Muscle of leg (tissue), 11 donors: ENCODE measurements around the gene KBTBD8. TPM values are rescaled to one million over a fixed set of nuclear protein-coding genes. Genes with fewer than 3 reads are reported as not detected.

Experiments used
- DNase-seq: peaks from one replicate; pipeline ENCODE4 v3.0.0; 2013
- H3K27ac ChIP-seq: one replicate; pipeline ENCODE4 v1.5.1; 2013; ENCODE audit warnings: mild to moderate bottlenecking, low read length, control low read depth
- H3K27me3 ChIP-seq: one replicate; pipeline ENCODE4 v1.6.1; 2013; ENCODE audit warnings: low read length; ENCODE audit not compliant: control insufficient read depth, insufficient read depth
- H3K36me3 ChIP-seq: one replicate; pipeline ENCODE4 v1.6.1; 2013; ENCODE audit warnings: low read length; ENCODE audit not compliant: control insufficient read depth, insufficient read depth
- H3K4me1 ChIP-seq: one replicate; pipeline ENCODE4 v1.6.1; 2013; ENCODE audit warnings: low read length; ENCODE audit not compliant: control insufficient read depth, insufficient read depth
- H3K4me3 ChIP-seq: one replicate; pipeline ENCODE4 v1.5.1; 2013; ENCODE audit warnings: low read length, control low read depth
- H3K9me3 ChIP-seq: replicated peaks from 2 replicates; pipeline ENCODE4 v1.6.1; 2013; ENCODE audit warnings: low read depth, low read length; ENCODE audit not compliant: control insufficient read depth
- WGBS: methylation state at CpG from one replicate; pipeline ENCODE4 v1.1.5; 2013; ENCODE audit warnings: missing lambda C conversion rate; ENCODE audit not compliant: insufficient coverage; 5-methylcytosine and 5-hydroxymethylcytosine counted together
- polyA plus RNA-seq, 8 donors: library from polyadenylated mRNA; unstranded; fragments of 120-200 nt; gene quantifications; one replicate each; pipeline versions ENCODE4 v1.2.1 to v1.2.3, GENCODE V29; 2013; ENCODE audit warnings: inconsistent platforms in 1 of 8, low replicate concordance in 1 of 8; ENCODE audit not compliant: insufficient read length in 8 of 8, insufficient read depth in 1 of 8
- total RNA-seq: library from RNA; stranded (reverse); fragments of 120-200 nt; gene quantifications from one replicate; pipeline ENCODE4 v1.2.4, GENCODE V29; 2013

KBTBD8 gene
- total and polyA plus RNA-seq, 9 donors, result 2.4 to 5.8 (median 3.7) TPM

DNA sequence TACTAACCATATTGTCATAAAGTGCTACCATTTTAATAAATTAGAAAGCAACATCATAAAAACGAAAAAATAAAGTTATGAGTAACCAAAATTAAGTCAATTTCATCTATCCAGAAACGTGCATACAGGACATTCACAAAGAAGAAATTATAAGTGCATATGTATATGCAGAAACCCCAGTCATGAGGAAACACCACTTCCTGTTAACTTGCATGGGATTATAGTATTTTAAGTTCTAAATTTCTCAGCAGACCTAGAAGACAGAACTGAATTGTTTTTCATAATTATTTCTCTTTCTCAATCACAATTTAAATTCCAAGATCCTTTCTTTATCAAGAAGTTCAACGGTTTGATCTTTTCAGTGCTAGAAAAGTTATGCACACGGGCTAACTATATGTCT is 1.4 kb upstream of the KBTBD8 start:
- DNase-seq, result no peak
- peaks cover 3% of the 10 kb centered on the region for H3K27me3 ChIP-seq

DNA sequence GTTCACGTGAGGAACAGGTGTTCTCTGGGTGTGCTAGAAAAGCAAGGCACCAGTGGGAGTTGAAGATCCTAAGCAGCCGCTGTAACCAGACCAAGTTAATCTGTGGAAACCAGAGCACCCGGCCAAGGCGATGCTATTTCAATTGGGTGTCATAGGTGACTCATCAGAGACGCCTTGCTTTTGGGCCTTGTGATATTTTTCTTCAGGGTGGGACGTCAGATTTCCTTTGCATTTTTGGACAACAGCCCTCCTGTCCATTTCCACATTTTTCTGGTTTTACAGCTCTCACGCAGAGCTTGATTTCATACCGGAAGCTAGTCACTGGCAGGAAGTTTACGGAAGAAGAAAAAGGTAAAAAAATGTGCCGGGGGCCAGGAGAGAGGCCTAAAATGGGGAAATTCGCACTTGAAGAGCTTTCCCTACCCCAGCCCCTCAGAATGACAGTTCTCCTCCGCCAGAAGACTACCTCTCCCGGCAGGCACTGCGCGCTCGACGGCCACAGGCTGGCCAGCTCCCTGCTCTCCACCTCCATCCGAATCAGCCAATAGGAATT is 471 bp upstream of the KBTBD8 start:
- WGBS, result 6% methylated on average over 11 of the region's 18 CpGs
- peak overlapping the region; percentile 20 for H3K4me3 ChIP-seq
- DNase-seq, result no peak
- H3K27me3 ChIP-seq, result peaks cover 3% of the 10 kb centered on the region
- H3K9me3 ChIP-seq, result no peaks in the 10 kb centered on the region
- peaks cover 12% of the 10 kb centered on the region for H3K4me1 ChIP-seq
- no peaks in the 10 kb centered on the region for H3K36me3 ChIP-seq
- H3K27ac ChIP-seq, result no peak overlapping the region

More for the DNA sequence above, 1.4 kb upstream of the KBTBD8 start:
- Histone ChIP-seq H3K4me3 (no peak overlapping the region), H3K36me3 (no peaks in the 10 kb centered on the region), H3K27ac (no peak overlapping the region), H3K9me3 (no peaks in the 10 kb centered on the region), H3K4me1 (peaks cover 12% of the 10 kb centered on the region)
- no CpG with 5 or more reads among the region's 4 CpGs for WGBS

DNA sequence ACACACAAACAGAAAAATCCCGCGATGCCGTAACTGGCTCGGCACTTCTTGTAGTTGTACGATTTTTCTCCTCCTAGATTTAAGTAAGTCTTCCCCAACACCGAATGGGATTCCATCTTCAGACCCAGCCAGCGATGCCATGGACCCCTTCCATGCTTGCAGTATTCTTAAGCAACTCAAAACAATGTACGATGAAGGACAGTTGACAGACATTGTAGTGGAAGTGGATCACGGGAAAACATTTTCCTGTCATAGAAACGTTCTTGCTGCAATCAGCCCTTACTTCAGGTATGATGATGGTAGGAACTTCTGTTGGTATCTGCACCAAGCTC is 763 bp downstream of the KBTBD8 start:
- DNase-seq, result no peak
- Histone ChIP-seq H3K4me1 (peaks cover 12% of the 10 kb centered on the region), H3K27me3 (peaks cover 3% of the 10 kb centered on the region), H3K4me3 (peak overlapping the region; percentile 80), H3K36me3 (peaks cover 4% of the 10 kb centered on the region), H3K9me3 (no peaks in the 10 kb centered on the region), H3K27ac (peak overlapping the region; percentile 18)
- WGBS, result 0% methylated on average over 5 of the region's 10 CpGs

- no CpG with 5 or more reads among the region's 2 CpGs for WGBS
- peaks cover 3% of the 10 kb centered on the region for H3K27me3 ChIP-seq
- H3K4me3 ChIP-seq, result no peak overlapping the region
- DNase-seq, result peak; percentile 30
- no peak overlapping the region for H3K27ac ChIP-seq
- peaks cover 6% of the 10 kb centered on the region for H3K36me3 ChIP-seq
- peaks cover 12% of the 10 kb centered on the region for H3K4me1 ChIP-seq
- H3K9me3 ChIP-seq, result no peaks in the 10 kb centered on the region
Measured at GRCh38 chr3:67000009-67000408, 1.9 kb downstream of the KBTBD8 start.

DNA sequence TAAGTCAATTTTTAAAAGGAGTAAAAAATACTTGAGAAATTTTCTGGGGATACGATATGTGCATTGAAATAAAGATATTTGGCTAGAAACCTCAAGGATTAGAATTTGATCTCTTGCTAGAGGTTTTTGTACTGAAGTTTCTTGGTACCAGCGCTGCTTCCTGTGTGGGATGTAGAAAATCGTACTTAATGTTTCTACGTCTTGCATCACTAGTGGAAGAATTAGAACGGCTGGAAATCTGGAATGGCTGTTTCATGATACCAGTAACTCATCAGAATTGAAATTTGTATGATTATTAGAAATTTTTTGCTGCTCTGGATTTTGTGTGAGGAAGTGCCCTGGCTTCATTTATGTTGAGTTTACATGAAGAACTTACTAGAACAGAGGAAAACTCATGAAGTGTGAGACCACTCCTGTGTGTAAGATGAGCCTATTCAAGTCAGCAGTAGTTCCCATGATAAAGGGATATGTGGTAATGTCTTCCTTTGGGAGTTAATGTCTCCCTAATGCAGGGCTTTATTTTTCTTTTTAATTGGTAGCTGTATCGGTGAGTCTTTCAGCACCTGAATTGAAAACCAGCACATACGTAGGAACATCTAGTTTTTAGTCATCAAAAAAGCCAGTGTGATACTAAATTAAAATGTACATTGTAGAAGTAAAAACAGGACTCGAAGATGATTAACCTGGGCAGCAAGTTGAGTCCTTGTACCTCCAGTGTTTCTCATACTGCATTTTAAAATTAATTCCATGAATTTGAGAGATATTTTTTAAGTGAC is 3.2 kb downstream of the KBTBD8 start:
- Histone ChIP-seq H3K36me3 (peaks cover 6% of the 10 kb centered on the region), H3K27ac (no peak overlapping the region), H3K27me3 (peaks cover 3% of the 10 kb centered on the region), H3K4me3 (no peak overlapping the region), H3K9me3 (no peaks in the 10 kb centered on the region), H3K4me1 (peaks cover 12% of the 10 kb centered on the region)
- 89% methylated on average over 3 of the region's 8 CpGs for WGBS
- DNase-seq, result no peak

- no peak for DNase-seq
- Histone ChIP-seq H3K27me3 (no peaks in the 10 kb centered on the region), H3K36me3 (peaks cover 6% of the 10 kb centered on the region), H3K9me3 (no peaks in the 10 kb centered on the region), H3K27ac (no peak overlapping the region), H3K4me1 (no peaks in the 10 kb centered on the region), H3K4me3 (no peak overlapping the region)
- 88% methylated on average over 1 of the region's 1 CpG for WGBS
Measured at GRCh38 chr3:67005974-67006373, 7.9 kb downstream of the KBTBD8 start.

DNA sequence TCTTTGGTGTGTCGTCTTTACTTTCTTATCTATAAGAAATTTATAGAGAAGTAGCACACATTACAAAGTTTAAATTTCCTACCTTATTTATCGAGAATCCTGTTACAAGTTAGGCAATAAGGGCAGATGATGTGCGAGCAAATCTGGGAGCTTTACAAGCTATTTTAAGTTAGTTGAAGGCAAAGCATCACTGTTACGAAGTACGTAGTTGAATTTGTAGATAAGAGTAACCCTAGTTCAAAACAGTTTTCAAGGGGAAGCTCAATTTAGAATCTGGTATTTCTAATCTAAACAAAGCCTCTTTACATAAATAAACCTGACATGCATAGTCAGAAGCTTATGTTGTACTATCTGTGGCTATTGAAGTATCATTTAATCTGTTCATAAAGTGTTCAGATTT is 8.4 kb downstream of the KBTBD8 start:
- Histone ChIP-seq H3K36me3 (peaks cover 6% of the 10 kb centered on the region), H3K9me3 (no peaks in the 10 kb centered on the region), H3K4me3 (no peak overlapping the region), H3K27ac (no peak overlapping the region), H3K27me3 (no peaks in the 10 kb centered on the region), H3K4me1 (no peaks in the 10 kb centered on the region)
- DNase-seq, result no peak
- no CpG with 5 or more reads among the region's 5 CpGs for WGBS

GRCh38 chr3:67008388-67008787 is 10.3 kb downstream of the KBTBD8 start:
- no peaks in the 10 kb centered on the region for H3K4me1 ChIP-seq
- H3K9me3 ChIP-seq, result no peaks in the 10 kb centered on the region
- H3K36me3 ChIP-seq, result peaks cover 3% of the 10 kb centered on the region
- H3K27ac ChIP-seq, result no peak overlapping the region
- no peak overlapping the region for H3K4me3 ChIP-seq
- no peak for DNase-seq
- WGBS, result no CpG with 5 or more reads among the region's 2 CpGs
- no peaks in the 10 kb centered on the region for H3K27me3 ChIP-seq

- H3K36me3 ChIP-seq, result no peaks in the 10 kb centered on the region
- no peaks in the 10 kb centered on the region for H3K9me3 ChIP-seq
- H3K27ac ChIP-seq, result no peak overlapping the region
- H3K4me3 ChIP-seq, result no peak overlapping the region
- no peaks in the 10 kb centered on the region for H3K27me3 ChIP-seq
- H3K4me1 ChIP-seq, result no peaks in the 10 kb centered on the region
- WGBS, result no CpG with 5 or more reads among the region's 3 CpGs
- DNase-seq, result peak; percentile 5
Measured at GRCh38 chr3:67009716-67010115, 11.6 kb downstream of the KBTBD8 start.

DNA sequence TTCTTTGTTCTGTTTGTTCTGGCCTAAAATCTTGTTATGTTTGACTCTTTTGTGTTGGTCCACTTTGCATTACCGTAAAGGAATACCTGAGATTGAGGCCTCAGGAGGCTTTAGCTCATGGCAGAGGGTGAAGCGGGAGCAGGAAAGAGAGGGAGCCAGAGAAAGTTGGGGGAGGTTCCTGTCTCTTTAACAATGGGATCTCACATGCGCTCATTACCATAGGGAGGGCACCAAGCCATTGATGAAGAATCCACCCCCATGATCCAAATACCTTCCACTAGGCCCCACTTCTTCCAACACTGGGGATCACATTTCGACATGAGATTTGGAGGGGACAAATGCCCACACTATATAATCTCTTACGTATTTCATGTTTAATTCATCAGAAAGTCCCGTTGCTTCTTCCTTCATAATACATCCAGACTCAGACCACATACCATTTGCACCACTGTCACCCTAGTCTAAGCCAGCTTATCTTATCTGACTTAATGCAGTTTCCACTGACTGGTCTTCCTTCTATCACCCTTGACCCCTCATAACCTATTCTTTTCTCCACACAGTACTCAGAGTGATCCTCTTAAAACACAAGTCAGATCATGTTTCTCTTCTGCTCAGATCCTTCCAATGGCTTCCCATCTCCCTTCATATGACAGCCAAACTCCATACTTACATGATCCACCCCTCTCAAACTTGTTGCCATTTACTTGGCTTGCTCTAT is 13.5 kb downstream of the KBTBD8 start:
- Histone ChIP-seq H3K4me1 (no peaks in the 10 kb centered on the region), H3K9me3 (no peaks in the 10 kb centered on the region), H3K36me3 (no peaks in the 10 kb centered on the region), H3K27ac (no peak overlapping the region), H3K4me3 (no peak overlapping the region), H3K27me3 (no peaks in the 10 kb centered on the region)
- DNase-seq, result no peak
- WGBS, result 79% methylated on average over 4 of the region's 6 CpGs
